WTC11 (cell line): ENCODE measurements around the gene ZNF664.

ENCODE experiments used
- ATF6 ChIP-seq: sonication (generic); formaldehyde crosslinking; IDR thresholded peaks from 2 replicates; pipeline ENCODE4 v1.8.1; 2023; ENCODE audit warnings: mild to moderate bottlenecking, missing genetic modification reagents
- CREB1 ChIP-seq: sonication (generic); formaldehyde crosslinking; IDR thresholded peaks from 2 replicates; pipeline ENCODE4 v1.8.0; 2023; ENCODE audit warnings: mild to moderate bottlenecking, missing genetic modification reagents
- FOXK1 ChIP-seq: sonication (generic); formaldehyde crosslinking; IDR thresholded peaks from 2 replicates; pipeline ENCODE4 v1.8.0; 2022; ENCODE audit warnings: mild to moderate bottlenecking, moderate library complexity, missing genetic modification reagents
- FOXP1 ChIP-seq: sonication (generic); formaldehyde crosslinking; IDR thresholded peaks from 2 replicates; pipeline ENCODE4 v1.8.0; 2022; ENCODE audit warnings: missing genetic modification reagents, mild to moderate bottlenecking, moderate library complexity, borderline replicate concordance
- IRF1 ChIP-seq: sonication (generic); formaldehyde crosslinking; IDR thresholded peaks from 2 replicates; pipeline ENCODE4 v1.8.0; 2023; ENCODE audit warnings: missing genetic modification reagents
- TP53 ChIP-seq: sonication (generic); formaldehyde crosslinking; IDR thresholded peaks from 2 replicates; pipeline ENCODE4 v1.8.1; 2023; ENCODE audit warnings: mild to moderate bottlenecking, missing genetic modification reagents
- USF2 ChIP-seq: sonication (generic); formaldehyde crosslinking; IDR thresholded peaks from 2 replicates; pipeline ENCODE4 v1.8.1; 2023; ENCODE audit warnings: mild to moderate bottlenecking, missing genetic modification reagents, moderate library complexity
- ZSCAN18 ChIP-seq: fragments of 250-450 bp; sonication (Bioruptor Pico); IDR thresholded peaks from 2 replicates; pipeline ENCODE4 v2.1.2; 2022; ENCODE audit warnings: mild to moderate bottlenecking, moderate library complexity
- TF ChIP-seq, protein P1 (sequence below): sonication (generic); formaldehyde crosslinking; IDR thresholded peaks from 2 replicates; pipeline ENCODE4 v1.8.1; 2023; ENCODE audit warnings: mild to moderate bottlenecking, missing genetic modification reagents, moderate library complexity
- TF ChIP-seq, protein P2 (sequence below): fragments of 200-600 bp; IDR thresholded peaks from 2 replicates; pipeline ENCODE4 v1.8.0; 2022; ENCODE audit warnings: antibody characterized with exemption
- TF ChIP-seq, protein P3 (sequence below): sonication (generic); formaldehyde crosslinking; IDR thresholded peaks from 2 replicates; pipeline ENCODE4 v1.8.0; 2022; ENCODE audit warnings: mild to moderate bottlenecking, missing genetic modification reagents

DNA sequence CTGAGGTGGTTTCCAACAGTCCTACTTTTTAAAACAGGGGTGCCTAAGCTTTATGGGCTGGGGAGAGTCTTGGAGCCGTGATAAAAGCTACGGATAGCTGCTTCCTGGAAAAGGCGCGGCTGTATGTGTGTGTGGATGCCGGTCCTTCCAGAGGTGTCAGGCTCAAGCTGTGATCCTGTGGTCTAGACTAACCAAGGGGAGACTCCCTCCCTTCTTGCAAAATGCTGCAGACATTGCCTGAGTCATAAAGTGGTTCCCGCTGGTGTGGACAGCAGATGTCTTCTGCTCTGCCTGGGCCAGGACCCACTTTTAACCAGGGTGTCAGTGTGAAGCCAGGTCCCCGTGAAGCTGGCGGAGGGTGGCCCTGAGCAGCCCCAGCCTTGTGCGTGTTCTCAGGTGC is 38.2 kb upstream of the ZNF664 start:
- TF ChIP-seq, protein P1, sequence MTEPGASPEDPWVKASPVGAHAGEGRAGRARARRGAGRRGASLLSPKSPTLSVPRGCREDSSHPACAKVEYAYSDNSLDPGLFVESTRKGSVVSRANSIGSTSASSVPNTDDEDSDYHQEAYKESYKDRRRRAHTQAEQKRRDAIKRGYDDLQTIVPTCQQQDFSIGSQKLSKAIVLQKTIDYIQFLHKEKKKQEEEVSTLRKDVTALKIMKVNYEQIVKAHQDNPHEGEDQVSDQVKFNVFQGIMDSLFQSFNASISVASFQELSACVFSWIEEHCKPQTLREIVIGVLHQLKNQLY = no peak
- TF ChIP-seq FOXP1 (no peak), ZSCAN18 (CRISPR knock-in tag) (no peak), CREB1 (CRISPR knock-in tag) (no peak), ATF6 (CRISPR knock-in tag) (no peak), IRF1 (CRISPR knock-in tag) (no peak), USF2 (CRISPR knock-in tag) (no peak), FOXK1 (CRISPR knock-in tag) (no peak), TP53 (CRISPR knock-in tag) (no peak)
- TF ChIP-seq, protein P2, sequence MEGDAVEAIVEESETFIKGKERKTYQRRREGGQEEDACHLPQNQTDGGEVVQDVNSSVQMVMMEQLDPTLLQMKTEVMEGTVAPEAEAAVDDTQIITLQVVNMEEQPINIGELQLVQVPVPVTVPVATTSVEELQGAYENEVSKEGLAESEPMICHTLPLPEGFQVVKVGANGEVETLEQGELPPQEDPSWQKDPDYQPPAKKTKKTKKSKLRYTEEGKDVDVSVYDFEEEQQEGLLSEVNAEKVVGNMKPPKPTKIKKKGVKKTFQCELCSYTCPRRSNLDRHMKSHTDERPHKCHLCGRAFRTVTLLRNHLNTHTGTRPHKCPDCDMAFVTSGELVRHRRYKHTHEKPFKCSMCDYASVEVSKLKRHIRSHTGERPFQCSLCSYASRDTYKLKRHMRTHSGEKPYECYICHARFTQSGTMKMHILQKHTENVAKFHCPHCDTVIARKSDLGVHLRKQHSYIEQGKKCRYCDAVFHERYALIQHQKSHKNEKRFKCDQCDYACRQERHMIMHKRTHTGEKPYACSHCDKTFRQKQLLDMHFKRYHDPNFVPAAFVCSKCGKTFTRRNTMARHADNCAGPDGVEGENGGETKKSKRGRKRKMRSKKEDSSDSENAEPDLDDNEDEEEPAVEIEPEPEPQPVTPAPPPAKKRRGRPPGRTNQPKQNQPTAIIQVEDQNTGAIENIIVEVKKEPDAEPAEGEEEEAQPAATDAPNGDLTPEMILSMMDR = no peak
- TF ChIP-seq, protein P3, sequence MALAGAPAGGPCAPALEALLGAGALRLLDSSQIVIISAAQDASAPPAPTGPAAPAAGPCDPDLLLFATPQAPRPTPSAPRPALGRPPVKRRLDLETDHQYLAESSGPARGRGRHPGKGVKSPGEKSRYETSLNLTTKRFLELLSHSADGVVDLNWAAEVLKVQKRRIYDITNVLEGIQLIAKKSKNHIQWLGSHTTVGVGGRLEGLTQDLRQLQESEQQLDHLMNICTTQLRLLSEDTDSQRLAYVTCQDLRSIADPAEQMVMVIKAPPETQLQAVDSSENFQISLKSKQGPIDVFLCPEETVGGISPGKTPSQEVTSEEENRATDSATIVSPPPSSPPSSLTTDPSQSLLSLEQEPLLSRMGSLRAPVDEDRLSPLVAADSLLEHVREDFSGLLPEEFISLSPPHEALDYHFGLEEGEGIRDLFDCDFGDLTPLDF = no peak
